ENCODE measurements around the gene SLC38A10. TPM values are rescaled to one million over a fixed set of nuclear protein-coding genes. Genes with fewer than 3 reads are reported as not detected.
A peak's percentile ranks its signal among the peaks of the same experiment; 100 is the strongest.

SLC38A10 gene
- total RNA-seq, 1 experiment from 2014 or later: 40.9 TPM

GRCh38 chr17:81331527-81332043 lies 36.5 kb upstream of the SLC38A10 start:
- DNase-seq (ENCODE audit: low spot score): no peak

- no peak for DNase-seq (ENCODE audit: low spot score)
Observed at GRCh38 chr17:81330884-81331245, 35.8 kb upstream of the SLC38A10 start.

DNA sequence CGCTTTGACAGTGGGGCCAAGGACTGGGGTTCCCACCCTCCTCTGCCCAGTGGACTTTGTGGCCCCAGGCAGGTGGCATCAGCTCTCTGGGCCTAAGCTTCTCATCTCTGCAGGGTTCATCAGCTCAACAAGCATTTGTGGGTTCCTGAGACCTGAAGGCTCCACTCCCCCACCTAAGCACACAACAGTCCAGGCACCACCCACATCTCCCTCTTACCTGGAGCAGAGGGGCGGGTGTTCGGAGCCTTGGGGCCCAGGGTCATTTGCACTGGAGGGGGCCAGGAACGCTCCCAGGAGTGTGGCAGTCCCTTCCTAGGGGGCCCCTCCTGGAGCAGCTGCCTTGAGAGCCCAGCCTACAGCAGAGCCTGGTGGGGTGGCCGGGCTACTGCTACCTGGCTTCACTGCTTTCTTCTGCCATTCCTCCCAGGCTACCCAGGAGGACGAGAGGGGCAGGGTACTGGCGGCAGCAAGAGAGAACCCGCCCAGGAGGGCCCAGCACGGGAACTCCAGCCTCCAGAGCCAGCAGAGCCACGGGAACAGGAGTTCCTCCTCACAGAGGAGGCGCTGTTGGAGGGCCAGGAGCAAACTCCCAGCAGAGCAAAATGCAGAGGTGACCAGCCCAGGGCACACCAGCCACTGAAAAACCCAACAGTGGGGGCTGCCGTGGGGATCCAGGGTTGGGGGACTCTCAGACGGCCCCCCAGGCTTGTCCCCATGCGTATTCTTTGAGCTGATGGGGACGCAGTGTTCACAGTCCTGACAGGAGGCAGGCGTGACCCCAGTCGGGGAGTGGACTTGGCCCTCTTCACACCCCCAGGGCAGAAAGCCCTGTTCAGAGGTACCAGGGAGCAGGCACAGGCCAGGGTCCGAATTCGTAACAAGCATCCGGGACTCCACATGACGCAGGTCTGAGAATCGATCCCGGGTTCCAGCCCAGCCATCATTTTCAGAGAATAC lies 35.1 kb upstream of the SLC38A10 start:
- no peak for DNase-seq (ENCODE audit: low spot score)

GRCh38 chr17:81328978-81329926 lies 34.1 kb upstream of the SLC38A10 start:
- peak; percentile 91 for DNase-seq (ENCODE audit: low spot score)

DNA sequence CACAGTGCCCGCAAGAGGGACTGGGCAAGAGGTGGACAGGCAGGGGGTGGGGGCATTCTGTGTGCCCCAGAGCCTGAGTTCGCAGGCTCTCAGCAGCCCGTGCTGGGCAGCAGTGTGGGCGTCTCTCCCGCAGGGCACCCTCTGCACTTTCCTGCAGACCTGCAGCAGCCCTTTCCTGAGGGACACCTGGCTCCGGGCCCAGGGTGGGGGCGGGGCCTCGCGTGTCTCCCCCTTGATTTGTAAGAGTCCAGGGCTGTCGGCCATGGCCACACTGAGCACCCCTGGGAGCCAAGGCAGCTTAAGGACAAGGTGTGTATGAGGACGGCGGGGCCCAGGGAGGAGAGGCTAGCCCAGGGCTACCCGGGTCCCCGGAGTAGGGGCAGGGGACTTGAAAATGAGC lies 33.4 kb upstream of the SLC38A10 start:
- DNase-seq (ENCODE audit: low spot score): no peak

- no peak for DNase-seq (ENCODE audit: low spot score)
Observed at GRCh38 chr17:81325714-81326358, 30.7 kb upstream of the SLC38A10 start.

- DNase-seq (ENCODE audit: low spot score): no peak
Observed at GRCh38 chr17:81324851-81325713, 30.0 kb upstream of the SLC38A10 start.

DNA sequence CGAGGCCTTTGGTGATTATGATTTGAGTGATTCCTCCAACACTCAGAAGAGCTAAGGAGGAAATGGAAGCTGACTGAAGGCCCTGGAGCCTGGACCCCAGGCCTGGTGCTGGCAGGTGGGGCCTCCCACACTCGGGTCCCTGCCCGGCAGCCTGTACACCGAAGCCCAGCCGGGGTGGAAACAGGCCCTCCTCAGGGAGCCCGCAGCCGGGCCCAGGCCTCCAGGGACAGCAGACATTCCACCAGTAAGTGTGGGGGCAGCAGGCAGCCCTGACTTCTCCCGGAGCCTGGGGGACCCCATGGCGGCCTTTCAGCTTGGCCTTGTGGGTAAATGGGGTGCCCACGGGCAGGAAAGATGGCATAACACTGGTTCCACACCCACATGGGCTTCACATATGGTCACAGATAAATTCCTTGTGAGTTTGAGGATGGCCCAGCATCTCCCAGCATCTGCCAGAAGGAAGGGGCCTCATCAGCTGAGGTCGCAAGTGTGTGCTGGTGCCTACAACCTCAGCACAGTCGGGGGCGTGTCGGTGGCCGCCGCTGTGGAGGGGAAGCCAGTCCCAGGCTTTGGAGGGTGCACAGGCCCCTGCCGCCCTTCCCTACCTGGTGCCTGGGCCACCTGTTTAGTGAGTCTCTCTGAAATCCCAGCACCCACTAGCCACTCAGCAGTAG lies 29.2 kb upstream of the SLC38A10 start:
- DNase-seq (ENCODE audit: low spot score): no peak

DNA sequence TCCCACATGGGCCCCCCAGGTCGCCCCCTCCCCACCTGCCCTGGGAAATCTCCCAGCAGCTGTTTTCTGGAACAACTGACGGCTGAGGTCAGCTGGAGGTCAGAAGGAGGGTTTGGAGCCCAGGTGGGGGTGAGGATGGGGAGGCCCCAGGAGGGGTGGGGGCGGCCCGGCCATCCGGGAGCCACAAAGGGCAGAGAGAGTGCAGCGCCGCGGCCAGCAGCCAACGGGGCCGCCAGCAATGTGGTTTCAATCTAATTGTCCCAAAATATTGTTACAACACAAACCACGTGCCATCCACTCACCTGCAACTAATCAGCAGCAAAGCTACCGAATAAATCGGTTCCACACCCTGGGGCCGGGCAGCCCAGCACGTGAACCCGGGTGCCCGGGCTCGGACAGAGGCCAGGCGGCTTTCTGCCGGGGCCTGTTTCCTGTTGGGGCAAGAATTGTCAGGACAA lies 28.3 kb upstream of the SLC38A10 start:
- DNase-seq (ENCODE audit: low spot score): no peak

GRCh38 chr17:81323083-81323369 lies 27.9 kb upstream of the SLC38A10 start:
- DNase-seq (ENCODE audit: low spot score): no peak

GRCh38 chr17:81322271-81323082 lies 27.4 kb upstream of the SLC38A10 start:
- DNase-seq (ENCODE audit: low spot score): no peak

GRCh38 chr17:81317961-81318605 lies 23.0 kb upstream of the SLC38A10 start:
- DNase-seq (ENCODE audit: low spot score): no peak

GRCh38 chr17:81317530-81317821 lies 22.4 kb upstream of the SLC38A10 start:
- no peak for DNase-seq (ENCODE audit: low spot score)

DNA sequence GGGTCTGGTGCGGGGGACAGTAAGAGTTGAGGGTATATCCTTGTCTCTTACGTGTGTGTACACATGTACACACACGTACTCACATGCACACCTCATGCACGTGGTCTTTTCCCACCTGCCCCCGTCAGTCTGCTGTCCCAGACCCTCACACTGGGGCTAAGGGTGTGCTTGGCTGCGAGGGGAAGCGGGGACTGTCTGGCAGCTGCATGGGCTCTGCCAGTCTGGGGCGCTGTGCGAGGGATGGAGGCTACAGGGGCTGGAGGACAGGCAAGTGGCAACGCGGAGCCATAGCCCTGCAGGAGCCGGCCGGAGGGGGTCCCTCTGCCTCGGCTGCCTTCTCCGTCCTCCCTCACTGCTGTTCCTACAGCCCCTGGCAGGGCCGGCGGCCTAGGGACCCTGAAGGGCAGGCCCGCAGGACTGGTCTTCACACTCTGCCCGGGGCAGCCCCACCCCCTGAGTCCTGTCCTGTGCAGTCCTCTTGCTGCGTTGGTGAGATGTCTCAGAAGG lies 20.8 kb upstream of the SLC38A10 start:
- no peak for DNase-seq (ENCODE audit: low spot score)

DNA sequence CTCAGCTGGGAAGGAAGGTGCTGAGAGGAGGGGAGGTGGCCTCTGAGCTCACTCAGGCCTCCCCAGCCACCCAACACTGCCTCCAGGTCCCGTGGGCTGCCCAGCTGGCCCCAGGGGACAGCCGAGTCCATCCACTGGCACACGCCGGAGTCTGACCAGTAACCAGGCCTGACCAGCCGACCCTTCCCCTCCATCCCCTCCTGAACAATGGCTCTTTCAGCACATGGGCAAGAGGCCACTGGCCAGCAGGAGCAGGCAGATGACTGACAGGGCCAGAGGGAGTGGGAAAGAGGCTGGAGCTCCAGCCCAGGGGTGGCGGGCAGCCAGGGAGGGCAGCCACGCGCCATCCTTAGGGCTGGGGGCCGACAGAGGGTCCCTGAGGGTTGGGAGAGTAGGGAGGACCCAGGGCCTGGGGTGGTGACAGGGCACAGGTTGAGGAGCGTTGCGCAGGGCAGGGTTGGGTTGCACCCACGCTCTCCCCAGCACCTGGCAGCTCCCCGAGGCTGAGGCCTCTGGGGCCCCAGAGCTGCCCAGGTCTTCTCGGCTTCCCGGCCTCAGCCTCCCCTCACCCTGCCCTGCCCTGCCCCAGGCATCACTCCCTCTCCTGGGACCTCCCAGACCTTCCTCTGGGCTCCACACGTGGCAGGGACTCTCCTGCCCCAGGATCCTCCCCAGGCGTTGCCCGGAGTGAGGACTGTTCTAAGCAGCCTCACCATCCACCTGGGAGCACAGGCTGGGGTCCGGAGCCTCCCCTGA lies 20.2 kb upstream of the SLC38A10 start:
- no peak for DNase-seq (ENCODE audit: low spot score)

GRCh38 chr17:81314398-81315081 lies 19.4 kb upstream of the SLC38A10 start:
- no peak for DNase-seq (ENCODE audit: low spot score)

GRCh38 chr17:81313776-81314397 lies 18.8 kb upstream of the SLC38A10 start:
- no peak for DNase-seq (ENCODE audit: low spot score)
